ENCODE results near the gene COG5. TPM values are rescaled to one million over a fixed set of nuclear protein-coding genes. Genes with fewer than 3 reads are reported as not detected.
"Not testable (repeated sequence)": the region's sequence is repeated elsewhere in the genome, so short reads cannot be mapped to it uniquely, and the experiment has no call there.

The COG5 gene
- total RNA-seq, 1 donor from 2014 or later, result 52.0 TPM

DNA sequence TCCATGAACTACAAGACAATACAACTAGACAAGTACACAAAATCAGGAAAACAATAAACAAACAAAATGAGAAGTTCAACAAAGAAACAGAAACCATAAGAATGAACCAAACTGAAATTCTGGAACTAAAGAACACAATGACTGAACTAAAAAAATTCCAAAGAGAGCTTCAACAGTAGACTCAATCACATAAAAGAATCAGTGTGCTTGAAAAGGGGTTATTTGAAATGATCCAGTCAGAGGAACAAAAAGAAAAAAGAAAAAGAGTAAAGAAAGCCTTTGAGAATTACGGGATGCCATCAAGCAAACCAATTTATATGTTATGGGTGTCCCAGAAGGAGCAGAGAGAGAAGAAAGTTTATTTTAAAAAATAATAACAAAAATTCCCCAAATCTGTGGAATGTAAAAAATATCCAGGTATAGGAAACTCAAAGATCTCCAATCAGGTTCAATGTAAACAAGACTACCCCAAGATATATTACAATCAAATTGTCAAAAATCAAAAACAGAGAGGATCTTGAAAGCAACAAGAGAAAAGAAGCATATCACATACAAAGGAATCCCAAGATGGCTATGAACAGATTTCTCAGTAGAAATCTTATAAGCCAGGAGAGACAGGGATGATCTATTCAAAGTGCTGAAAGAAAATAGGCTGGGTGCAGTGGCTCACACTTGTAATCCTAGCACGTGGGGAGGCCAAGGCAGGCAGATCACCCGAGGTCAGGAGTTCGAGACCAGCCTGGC is 18.7 kb downstream of the COG5 start:
- Mint-ChIP-seq H3K36me3 (peaks cover 58% of the 10 kb centered on the region), H3K4me3 (no peak overlapping the region), H3K27ac (no peak overlapping the region), H3K4me1 (no peaks in the 10 kb centered on the region), H3K9me3 (peaks cover 37% of the 10 kb centered on the region), H3K27me3 (ENCODE audit: low read depth) (no peaks in the 10 kb centered on the region)
- TF ChIP-seq, protein P1, sequence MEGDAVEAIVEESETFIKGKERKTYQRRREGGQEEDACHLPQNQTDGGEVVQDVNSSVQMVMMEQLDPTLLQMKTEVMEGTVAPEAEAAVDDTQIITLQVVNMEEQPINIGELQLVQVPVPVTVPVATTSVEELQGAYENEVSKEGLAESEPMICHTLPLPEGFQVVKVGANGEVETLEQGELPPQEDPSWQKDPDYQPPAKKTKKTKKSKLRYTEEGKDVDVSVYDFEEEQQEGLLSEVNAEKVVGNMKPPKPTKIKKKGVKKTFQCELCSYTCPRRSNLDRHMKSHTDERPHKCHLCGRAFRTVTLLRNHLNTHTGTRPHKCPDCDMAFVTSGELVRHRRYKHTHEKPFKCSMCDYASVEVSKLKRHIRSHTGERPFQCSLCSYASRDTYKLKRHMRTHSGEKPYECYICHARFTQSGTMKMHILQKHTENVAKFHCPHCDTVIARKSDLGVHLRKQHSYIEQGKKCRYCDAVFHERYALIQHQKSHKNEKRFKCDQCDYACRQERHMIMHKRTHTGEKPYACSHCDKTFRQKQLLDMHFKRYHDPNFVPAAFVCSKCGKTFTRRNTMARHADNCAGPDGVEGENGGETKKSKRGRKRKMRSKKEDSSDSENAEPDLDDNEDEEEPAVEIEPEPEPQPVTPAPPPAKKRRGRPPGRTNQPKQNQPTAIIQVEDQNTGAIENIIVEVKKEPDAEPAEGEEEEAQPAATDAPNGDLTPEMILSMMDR (IDR thresholded peaks at IDR 0.05; ENCODE audit: unreplicated experiment), result no peak
- no peak for DNase-seq (ENCODE audit: low spot score in 2 of 2, unreplicated experiment in 2 of 2)

DNA sequence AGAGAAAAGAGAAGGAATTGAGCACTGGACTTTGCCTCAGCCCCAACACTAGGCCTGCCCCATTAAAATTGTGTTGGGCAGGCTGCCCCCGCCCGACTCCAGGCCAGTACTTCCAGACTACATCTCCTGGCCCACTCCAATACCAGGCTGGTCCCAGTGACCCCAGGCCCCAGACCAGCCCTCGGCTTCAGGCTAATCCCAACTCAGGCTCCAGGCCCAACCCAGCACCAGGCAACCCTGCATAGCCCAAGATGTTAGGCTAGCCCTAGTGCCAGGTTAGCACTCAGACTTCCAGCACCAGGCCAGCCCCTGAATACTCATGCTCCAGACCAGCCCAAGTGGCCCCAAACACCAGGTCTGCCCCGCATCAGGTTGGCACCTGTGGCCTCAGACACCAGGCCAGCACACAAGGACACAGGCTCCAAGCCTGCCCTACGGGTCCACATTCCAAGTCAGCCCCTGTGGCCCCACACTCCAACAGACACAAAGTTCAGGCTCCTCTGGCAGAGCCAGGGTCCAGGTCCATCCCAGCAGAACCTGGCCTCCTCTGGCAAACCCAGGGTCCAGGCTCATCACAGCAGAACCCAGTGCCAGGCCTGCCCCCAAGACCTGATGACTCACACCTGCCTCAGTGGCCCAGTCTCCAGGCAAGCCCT is 20.3 kb downstream of the COG5 start:
- H3K27me3 Mint-ChIP-seq (ENCODE audit: low read depth), result no peaks in the 10 kb centered on the region
- H3K36me3 Mint-ChIP-seq, result peaks cover 55% of the 10 kb centered on the region
- H3K4me1 Mint-ChIP-seq, result no peaks in the 10 kb centered on the region
- DNase-seq (ENCODE audit: low spot score in 2 of 2, unreplicated experiment in 2 of 2), result no peak
- no peak overlapping the region for H3K27ac Mint-ChIP-seq
- no peak overlapping the region for H3K4me3 Mint-ChIP-seq
- peaks cover 37% of the 10 kb centered on the region for H3K9me3 Mint-ChIP-seq
- TF ChIP-seq, protein P1 (IDR thresholded peaks at IDR 0.05; ENCODE audit: unreplicated experiment), result no peak

DNA sequence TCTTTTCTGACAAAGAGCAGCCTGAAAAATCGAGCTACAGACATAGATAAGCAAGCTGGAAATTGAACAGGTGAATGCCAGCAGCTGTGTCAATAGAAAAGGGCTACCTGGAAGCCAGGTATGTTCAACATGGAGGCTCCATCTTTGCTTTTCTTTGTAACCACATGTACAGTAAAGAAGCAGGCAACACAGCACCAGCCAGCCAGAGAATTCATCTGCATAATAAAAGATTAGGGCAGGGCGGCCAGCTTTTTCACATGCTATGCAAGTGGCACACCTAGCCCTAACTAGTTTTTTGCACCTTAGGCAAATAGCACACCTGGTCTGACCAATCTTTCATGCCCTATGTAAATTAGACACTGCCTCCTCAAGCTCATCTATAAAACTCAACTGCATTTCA is 25.7 kb downstream of the COG5 start:
- H3K36me3 Mint-ChIP-seq, result peaks cover 58% of the 10 kb centered on the region
- TF ChIP-seq, protein P1 (IDR thresholded peaks at IDR 0.05; ENCODE audit: unreplicated experiment), result no peak
- no peaks in the 10 kb centered on the region for H3K4me1 Mint-ChIP-seq
- no peak for DNase-seq (ENCODE audit: low spot score in 2 of 2, unreplicated experiment in 2 of 2)
- H3K27ac Mint-ChIP-seq, result no peak overlapping the region
- no peaks in the 10 kb centered on the region for H3K27me3 Mint-ChIP-seq (ENCODE audit: low read depth)
- peaks cover 44% of the 10 kb centered on the region for H3K9me3 Mint-ChIP-seq
- no peak overlapping the region for H3K4me3 Mint-ChIP-seq

DNA sequence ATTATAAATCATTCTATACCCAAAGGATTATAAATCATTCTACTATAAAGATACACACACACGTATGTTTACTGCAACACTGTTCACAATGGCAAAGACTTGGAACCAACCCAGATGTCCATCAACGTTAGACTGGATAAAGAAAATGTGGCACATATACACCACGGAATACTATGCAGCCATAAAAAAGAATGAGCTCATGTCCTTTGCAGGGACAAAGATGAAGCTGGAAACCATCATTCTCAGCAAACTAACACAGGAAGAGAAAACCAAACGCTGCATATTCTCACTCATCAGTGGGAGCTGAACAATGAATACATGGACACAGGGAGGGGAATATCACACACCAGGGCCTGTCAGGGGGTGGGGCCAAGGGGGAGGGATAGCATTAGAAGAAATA is 26.5 kb downstream of the COG5 start:
- not testable (repeated sequence) for H3K4me1 Mint-ChIP-seq; H3K27me3 Mint-ChIP-seq (ENCODE audit: low read depth); H3K27ac Mint-ChIP-seq; H3K4me3 Mint-ChIP-seq; DNase-seq (ENCODE audit: low spot score in 2 of 2, unreplicated experiment in 2 of 2)
- H3K9me3 Mint-ChIP-seq, result peaks cover 41% of the 10 kb centered on the region
- peaks cover 55% of the 10 kb centered on the region for H3K36me3 Mint-ChIP-seq

DNA sequence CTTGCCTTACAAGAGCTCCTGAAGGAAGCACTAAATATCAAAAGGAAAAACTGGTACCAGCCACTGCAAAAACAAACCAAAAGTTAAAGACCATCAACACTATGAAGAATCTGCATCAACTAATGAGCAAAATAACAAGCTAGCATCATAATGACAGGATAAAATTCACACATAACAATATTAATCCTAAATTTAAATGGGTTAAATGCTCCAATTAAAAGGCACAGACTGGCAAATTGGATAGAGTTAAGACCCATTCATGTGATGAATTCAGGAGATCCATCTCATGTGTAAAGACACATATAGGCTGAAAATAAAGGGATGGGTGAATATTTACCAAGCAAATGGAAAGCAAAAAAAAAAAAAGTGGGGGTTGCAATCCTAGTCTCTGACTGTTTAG is 29.6 kb downstream of the COG5 start:
- Mint-ChIP-seq H3K4me1 (no peaks in the 10 kb centered on the region), H3K9me3 (peaks cover 37% of the 10 kb centered on the region), H3K27me3 (ENCODE audit: low read depth) (no peaks in the 10 kb centered on the region), H3K36me3 (peaks cover 48% of the 10 kb centered on the region), H3K4me3 (no peak overlapping the region), H3K27ac (no peak overlapping the region)
- no peak for DNase-seq (ENCODE audit: low spot score in 2 of 2, unreplicated experiment in 2 of 2)
- TF ChIP-seq, protein P1 (IDR thresholded peaks at IDR 0.05; ENCODE audit: unreplicated experiment), result no peak

DNA sequence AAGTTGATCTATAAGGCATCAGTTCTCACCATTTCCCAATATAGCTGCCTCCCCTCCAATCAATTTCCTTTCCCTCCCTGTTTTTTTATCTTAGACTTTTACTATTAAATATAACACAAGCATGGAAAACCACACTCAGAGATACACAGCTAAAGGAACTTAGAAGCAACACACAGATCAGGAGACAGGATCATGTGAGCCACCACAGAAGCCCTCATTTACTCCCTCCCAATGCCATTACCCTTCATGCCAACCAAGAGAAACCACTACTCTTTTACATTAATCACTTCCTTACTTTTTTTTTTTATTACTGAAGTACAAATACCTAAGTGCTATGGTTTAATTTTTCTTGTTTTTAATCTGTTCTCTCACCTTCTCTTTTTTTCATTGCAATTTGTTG is 33.0 kb downstream of the COG5 start:
- TF ChIP-seq, protein P1 (IDR thresholded peaks at IDR 0.05; ENCODE audit: unreplicated experiment), result no peak
- Mint-ChIP-seq H3K4me1 (no peaks in the 10 kb centered on the region), H3K36me3 (peaks cover 34% of the 10 kb centered on the region), H3K27me3 (ENCODE audit: low read depth) (no peaks in the 10 kb centered on the region), H3K27ac (no peak overlapping the region), H3K4me3 (no peak overlapping the region), H3K9me3 (peaks cover 25% of the 10 kb centered on the region)
- no peak for DNase-seq (ENCODE audit: low spot score in 2 of 2, unreplicated experiment in 2 of 2)
